HG03175 (cell line): ENCODE measurements around the gene VAT1.
"Not testable (repeated sequence)": the region's sequence is repeated elsewhere in the genome, so short reads cannot be mapped to it uniquely, and the experiment has no call there.

Source experiments
- ATAC-seq: cut with Tn5 transposase; IDR thresholded peaks from one replicate; pipeline ENCODE4 v1.9.1; 2021; ENCODE audit warnings: mild to moderate bottlenecking, moderate library complexity; ENCODE audit not compliant: unreplicated experiment

The VAT1 gene

GRCh38 chr17:43021741-43022512 is at the start of gene VAT1:
VAT1 (minus strand) TSS chr17:43022385; CDS start chr17:43022322, 63 bp downstream.
- ATAC-seq = no peak

- no peak for ATAC-seq
These were observed 48.7 kb upstream of the VAT1 start for GRCh38 chr17:43070872-43071271.

GRCh38 chr17:43070257-43070656 is 48.1 kb upstream of the VAT1 start:
- no peak for ATAC-seq

- ATAC-seq = no peak
These were observed 47.2 kb upstream of the VAT1 start for GRCh38 chr17:43069368-43069898.

GRCh38 chr17:43068570-43069367 is 46.6 kb upstream of the VAT1 start:
- no peak for ATAC-seq

- ATAC-seq = no peak
These were observed 40.9 kb upstream of the VAT1 start for GRCh38 chr17:43062984-43063638.

- ATAC-seq = no peak
These were observed 33.9 kb upstream of the VAT1 start for GRCh38 chr17:43056051-43056450.

GRCh38 chr17:43053008-43053407 is 30.8 kb upstream of the VAT1 start:
- not testable (repeated sequence) for ATAC-seq

- ATAC-seq = no peak
These were observed 29.8 kb upstream of the VAT1 start for GRCh38 chr17:43051969-43052368.

GRCh38 chr17:43044024-43044423 is 21.8 kb upstream of the VAT1 start:
- no peak for ATAC-seq

- ATAC-seq = no peak
These were observed 21.1 kb upstream of the VAT1 start for GRCh38 chr17:43043307-43043706.

- ATAC-seq = no peak
These were observed 19.9 kb upstream of the VAT1 start for GRCh38 chr17:43042025-43042628.

- ATAC-seq = no peak
These were observed 18.5 kb upstream of the VAT1 start for GRCh38 chr17:43040655-43041054.

- no peak for ATAC-seq
These were observed 17.5 kb upstream of the VAT1 start for GRCh38 chr17:43039646-43040045.

- no peak for ATAC-seq
These were observed 12.7 kb upstream of the VAT1 start for GRCh38 chr17:43034894-43035293.

- ATAC-seq = no peak
These were observed 12.0 kb upstream of the VAT1 start for GRCh38 chr17:43033948-43034881.

- ATAC-seq = no peak
These were observed 9.5 kb upstream of the VAT1 start for GRCh38 chr17:43031666-43032065.

GRCh38 chr17:43030137-43030767 is 8.1 kb upstream of the VAT1 start:
- no peak for ATAC-seq

GRCh38 chr17:43028221-43028861 is 6.2 kb upstream of the VAT1 start:
- ATAC-seq = no peak
